ENCODE measurements around the gene HOXA7. TPM values are rescaled to one million over a fixed set of nuclear protein-coding genes. Genes with fewer than 3 reads are reported as not detected.

Gene HOXA7
- total RNA-seq, 4 donors from 2014 or later: 3.3 to 11.8 (median 5.7) TPM

GRCh38 chr7:27176962-27177794, 20.7 kb upstream of the HOXA7 start:
- peaks cover 0 to 24% (median 11%) of the 10 kb centered on the region in 4 donors for H3K4me1 ChIP-seq
- DNase-seq: peak in 2 of 3 donors; percentile 50 to 61
- H3K36me3 ChIP-seq: no peaks in the 10 kb centered on the region
- H3K4me3 ChIP-seq: peak overlapping the region in 2 of 4 donors; percentile 33 to 38
- peak overlapping the region in 2 of 4 donors; percentile 44 to 88 for H3K27ac ChIP-seq
- peaks cover 0 to 12% of the 10 kb centered on the region in 2 donors for H3K27me3 ChIP-seq
- TF ChIP-seq POLR2A (IDR thresholded peaks at IDR 0.05): no peak
- TF ChIP-seq CTCF (IDR thresholded peaks at IDR 0.05): no peak
- no peaks in the 10 kb centered on the region for H3K9me3 ChIP-seq

GRCh38 chr7:27176524-27176845, 20.0 kb upstream of the HOXA7 start:
- Histone ChIP-seq H3K9me3 (no peaks in the 10 kb centered on the region), H3K4me1 (peaks cover 0 to 24% (median 11%) of the 10 kb centered on the region in 4 donors), H3K27ac (peak overlapping the region in 2 of 4 donors; percentile 85 to 88), H3K4me3 (peak overlapping the region in 1 of 4 donors; percentile 34), H3K27me3 (peaks cover 0 to 12% of the 10 kb centered on the region in 2 donors), H3K36me3 (no peaks in the 10 kb centered on the region)
- TF ChIP-seq POLR2A (IDR thresholded peaks at IDR 0.05): no peak
- TF ChIP-seq CTCF (IDR thresholded peaks at IDR 0.05): no peak
- DNase-seq: no peak

DNA sequence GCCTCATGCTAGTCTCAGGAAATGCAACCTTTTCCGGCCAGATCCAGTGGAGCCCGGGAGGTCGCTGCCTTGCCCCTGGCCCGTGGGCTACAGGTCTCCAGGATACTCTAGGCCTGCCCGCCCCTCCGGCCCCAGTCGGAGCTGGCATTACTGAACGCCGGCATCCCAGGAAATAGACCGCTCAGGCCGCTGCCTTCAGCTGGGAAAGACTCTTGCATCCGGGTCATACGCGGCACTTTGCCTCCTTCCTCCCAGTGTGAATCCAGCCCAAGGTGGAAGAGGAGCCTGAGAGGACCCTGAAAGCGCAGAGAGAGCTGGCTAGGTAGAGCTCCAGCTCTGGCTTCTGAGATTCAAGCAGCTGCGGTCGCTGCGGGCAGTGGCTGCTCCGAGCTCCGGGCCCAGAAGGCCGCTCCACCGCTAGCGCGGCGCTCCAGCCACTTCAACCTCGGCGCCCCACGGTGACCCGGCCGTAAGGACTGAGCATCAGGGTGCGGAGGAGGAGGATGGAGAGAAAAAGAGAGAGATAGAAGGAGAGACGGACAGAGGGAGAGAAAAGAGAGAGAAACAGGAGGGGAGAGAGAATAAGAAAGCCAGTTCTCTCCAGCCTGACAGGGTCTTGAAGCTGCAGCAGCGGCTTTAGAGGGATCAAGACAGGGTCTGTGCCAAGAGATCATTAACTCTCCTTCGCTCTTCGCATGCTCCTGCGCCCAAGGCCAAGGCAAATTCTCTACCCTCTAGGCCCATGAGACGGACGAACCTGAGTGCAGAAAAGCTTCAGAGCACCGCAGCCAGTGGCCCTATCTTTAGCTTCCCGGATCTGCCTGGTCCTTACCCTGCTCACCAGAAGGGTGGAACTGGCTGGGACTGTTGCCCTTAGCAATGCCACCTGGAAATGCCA, 19.4 kb upstream of the HOXA7 start:
- no peak for TF ChIP-seq POLR2A (IDR thresholded peaks at IDR 0.05)
- no peak for TF ChIP-seq CTCF (IDR thresholded peaks at IDR 0.05)
- peak overlapping the region in 2 of 4 donors; percentile 34 to 84 for H3K4me3 ChIP-seq
- peak in 2 of 3 donors; percentile 47 to 68 for DNase-seq
- H3K9me3 ChIP-seq: no peaks in the 10 kb centered on the region
- peak overlapping the region in 3 of 4 donors; percentile 38 to 88 (median 85) for H3K27ac ChIP-seq
- H3K4me1 ChIP-seq: peaks cover 0 to 24% (median 11%) of the 10 kb centered on the region in 4 donors
- H3K27me3 ChIP-seq: peaks cover 0 to 12% of the 10 kb centered on the region in 2 donors
- H3K36me3 ChIP-seq: no peaks in the 10 kb centered on the region

GRCh38 chr7:27174874-27175625, 18.6 kb upstream of the HOXA7 start:
- peaks cover 0 to 22% (median 11%) of the 10 kb centered on the region in 4 donors for H3K4me1 ChIP-seq
- H3K9me3 ChIP-seq: no peaks in the 10 kb centered on the region
- peak overlapping the region in 2 of 4 donors; percentile 81 to 84 for H3K4me3 ChIP-seq
- peak overlapping the region in 3 of 4 donors; percentile 85 to 88 (median 87) for H3K27ac ChIP-seq
- H3K36me3 ChIP-seq: no peaks in the 10 kb centered on the region
- peaks cover 0 to 13% of the 10 kb centered on the region in 2 donors for H3K27me3 ChIP-seq
- TF ChIP-seq CTCF (IDR thresholded peaks at IDR 0.05) (no peak), POLR2A (IDR thresholded peaks at IDR 0.05) (peak; percentile 49 to 71)
- peak in 1 of 3 donors; percentile 71 for DNase-seq

Measured in Peyer's patch (tissue), 4 donors.